GM19023 (cell line): ENCODE results near the gene CAMK1.

Experiments
- ATAC-seq: cut with Tn5 transposase; IDR thresholded peaks from one replicate; pipeline ENCODE4 v1.9.1; 2021; ENCODE audit warnings: mild to moderate bottlenecking, moderate library complexity; ENCODE audit not compliant: unreplicated experiment

The CAMK1 gene

GRCh38 chr3:9793161-9793781 lies 23.5 kb upstream of the CAMK1 start:
- ATAC-seq, result no peak

DNA sequence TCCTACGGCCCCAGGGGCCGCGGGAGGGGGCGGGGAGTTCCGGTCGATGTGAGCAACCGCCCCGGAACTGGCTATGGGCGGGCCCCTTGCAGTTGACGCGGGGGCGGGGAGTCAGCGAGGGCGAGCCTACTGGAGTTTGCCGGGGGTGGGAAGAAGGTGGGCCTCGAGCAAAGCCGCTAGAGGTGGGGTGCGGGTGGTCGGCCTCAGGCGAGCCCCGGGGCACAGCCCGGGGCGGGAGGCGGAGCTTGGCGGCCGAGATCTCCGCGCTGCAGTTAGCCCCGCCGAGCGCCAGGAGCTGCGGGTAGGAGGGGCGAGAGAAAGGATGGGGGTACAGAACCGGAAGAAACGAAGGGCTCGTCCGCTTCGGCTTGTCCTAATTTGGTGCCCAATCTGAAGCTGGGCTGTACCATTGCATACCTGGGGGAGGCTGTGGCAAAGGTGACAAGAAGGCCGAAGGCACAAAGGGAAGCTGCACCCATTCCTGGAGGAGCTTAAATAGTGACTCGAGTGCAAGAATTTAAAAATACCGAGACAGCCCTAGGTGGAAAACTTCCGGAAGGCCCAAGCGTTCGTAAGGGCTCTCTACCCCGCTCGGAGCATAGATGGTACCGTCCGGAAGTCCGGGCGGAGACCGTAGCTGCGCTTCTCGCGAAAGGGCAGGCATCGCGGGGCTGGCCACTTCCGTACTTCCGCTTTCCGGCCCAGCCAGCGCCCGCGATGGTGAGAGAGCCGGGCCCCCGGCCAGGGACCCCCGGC lies 22.8 kb upstream of the CAMK1 start, which contains the start of the genes ARPC4 and TADA3:
Gene ARPC4, plus strand, starts transcription at position 678 of the 756 bp plus-strand sequence. Its CDS starts 40 bp downstream, at position 718.
Gene TADA3, minus strand, starts transcription at position 69 of the 756 bp plus-strand sequence. CDS start 1,007 bp downstream, outside the sequence.
- ATAC-seq, result peak; percentile 82

DNA sequence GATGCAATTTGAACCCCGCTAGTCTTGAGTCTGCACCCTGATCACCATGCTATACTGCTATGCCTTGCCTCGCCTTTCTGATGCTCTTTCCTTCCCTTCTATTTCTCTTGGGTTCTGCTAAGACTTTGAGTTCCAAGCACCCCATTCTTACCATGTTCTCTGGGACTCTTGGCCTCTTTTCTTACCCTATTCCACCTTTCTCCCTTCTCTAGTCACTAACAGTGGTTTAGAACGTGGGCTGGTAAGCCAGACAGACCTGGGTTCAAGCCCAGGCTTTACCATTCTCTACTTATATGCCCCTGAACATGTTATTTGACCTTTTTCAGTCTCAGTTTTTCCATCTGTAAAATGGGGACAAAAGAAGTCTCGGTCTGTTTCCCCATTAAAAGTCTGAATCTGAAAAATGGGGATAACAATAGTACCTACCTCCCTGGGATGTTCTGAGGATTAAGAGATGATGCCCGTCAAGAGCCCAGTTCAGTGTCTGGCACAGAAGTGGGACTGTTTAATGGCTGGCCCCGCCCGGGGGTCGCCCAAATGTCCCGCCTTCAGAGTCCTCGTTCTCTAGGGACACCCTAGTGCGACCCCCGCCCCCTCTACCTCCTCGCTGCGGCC lies 22.1 kb upstream of the CAMK1 start:
- no peak for ATAC-seq

DNA sequence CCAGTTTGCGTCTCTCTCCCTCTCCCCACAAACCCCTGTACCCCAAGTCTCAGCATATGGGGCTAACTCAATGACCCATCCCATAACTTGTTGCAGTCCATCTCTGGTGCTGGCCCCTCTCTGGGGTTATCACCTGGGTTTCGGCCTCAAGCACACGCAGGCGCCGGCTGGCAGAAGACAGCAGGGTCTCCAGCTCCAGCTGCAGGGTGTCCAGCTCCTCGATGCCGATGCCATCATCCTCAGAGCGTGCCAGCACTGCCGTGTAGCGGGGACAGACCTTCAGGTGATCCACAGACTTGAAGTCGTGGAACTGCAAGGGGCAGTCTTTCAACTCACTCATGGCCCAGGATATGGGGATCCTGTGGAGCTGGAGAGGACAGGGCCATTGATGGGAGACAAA lies 21.4 kb upstream of the CAMK1 start:
- ATAC-seq, result no peak

DNA sequence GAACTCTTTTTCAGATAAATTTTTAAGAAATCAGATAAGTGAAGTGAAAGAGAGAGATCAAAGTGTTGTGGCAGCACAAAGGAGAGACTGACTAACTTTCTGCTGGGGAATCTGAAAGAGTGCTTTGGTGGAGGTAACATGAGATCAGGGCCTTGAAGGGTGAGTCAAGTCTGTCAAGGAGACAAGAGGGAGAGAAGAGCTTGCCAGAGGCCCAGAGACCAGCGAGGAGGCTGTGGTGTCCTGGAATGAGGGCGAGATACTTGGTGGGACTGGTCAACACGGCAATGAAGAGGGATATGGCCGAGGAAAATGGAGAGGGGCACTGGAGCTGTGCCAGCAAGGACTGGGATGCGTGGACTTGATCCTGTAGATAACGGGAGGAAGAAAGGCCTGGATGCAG lies 18.0 kb upstream of the CAMK1 start:
- no peak for ATAC-seq

GRCh38 chr3:9786825-9787669 lies 17.3 kb upstream of the CAMK1 start:
- ATAC-seq, result no peak

DNA sequence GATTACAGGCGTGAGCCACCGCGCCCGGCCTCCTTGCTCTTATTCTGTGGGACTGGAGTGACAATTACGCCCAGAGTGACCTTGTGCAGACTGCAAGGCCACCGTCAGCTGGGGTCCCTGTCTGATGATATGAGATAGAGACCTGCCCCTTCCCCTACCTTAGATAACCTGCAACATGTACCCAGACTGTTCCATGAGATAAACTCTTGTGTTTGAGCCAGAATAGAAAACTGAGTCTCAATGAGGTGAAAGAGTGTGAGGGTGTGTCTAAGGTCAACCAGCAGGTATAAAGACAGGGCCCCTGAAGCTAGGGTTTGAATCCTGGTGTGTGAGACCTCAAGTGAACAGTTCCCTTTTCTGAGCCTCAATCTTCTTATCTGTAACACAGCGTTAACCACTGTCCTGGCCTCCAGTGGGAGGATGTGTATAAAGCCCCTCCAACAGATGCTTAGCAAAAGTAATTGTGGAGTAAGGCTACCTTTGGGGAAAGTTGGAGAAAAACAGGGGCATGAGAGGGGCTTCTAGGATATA lies 16.5 kb upstream of the CAMK1 start:
- ATAC-seq, result no peak

- no peak for ATAC-seq
These were observed 15.9 kb upstream of the CAMK1 start for GRCh38 chr3:9785602-9786001.

GRCh38 chr3:9784965-9785364 lies 15.2 kb upstream of the CAMK1 start:
- no peak for ATAC-seq

DNA sequence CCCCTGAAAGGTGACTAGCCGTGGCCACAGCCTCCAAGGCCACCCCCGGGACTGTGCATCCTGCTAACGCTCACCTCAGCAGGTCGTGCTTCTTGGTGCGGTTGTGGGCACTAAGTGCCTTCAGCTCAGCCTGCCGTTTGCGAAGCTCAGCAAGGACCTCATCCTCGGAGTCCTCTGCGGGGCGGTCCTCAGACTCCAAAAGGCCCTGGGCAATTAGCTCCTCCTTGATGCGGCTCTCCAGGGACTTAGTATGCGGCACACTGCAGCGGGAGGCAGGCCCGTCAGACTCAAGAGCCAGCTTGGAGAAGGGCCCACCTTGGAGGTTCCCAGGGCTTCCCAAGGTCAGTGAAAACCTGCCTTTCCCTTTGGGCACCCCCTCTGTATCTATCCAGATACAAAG lies 14.2 kb upstream of the CAMK1 start:
- ATAC-seq, result no peak

- ATAC-seq, result no peak
These were observed 13.0 kb upstream of the CAMK1 start for GRCh38 chr3:9782770-9783169.

DNA sequence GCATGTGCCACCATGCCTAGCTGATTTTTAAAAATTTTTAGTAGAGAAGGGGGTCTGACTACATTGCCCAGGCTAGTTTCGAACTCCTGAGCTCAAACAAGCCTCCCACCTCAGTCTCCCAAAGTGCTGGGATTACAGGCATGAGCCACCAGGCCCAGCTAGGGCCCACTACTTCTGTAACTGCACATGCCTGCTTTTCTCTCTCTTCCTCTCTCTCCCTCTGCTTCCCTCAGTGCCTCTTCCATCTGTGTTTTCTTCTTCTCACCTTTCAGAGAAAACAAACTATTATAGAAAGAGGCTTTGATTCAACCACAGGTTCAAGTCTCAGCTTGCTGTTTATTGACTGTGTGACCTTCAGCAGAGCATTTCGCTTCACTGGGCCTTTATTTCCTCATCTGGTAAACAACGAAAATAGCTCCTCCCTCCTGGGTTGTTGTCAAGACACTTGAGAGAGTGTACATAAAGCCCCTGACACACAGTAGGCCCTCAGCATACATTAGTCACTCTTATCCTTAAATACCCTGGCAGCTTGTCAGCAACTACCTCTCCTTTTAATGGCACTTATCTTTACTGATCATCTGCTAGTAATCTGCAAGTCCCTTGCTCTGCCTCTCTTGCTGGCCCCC lies 12.3 kb upstream of the CAMK1 start:
- ATAC-seq, result no peak

GRCh38 chr3:9781551-9781950 lies 11.8 kb upstream of the CAMK1 start:
- no peak for ATAC-seq

DNA sequence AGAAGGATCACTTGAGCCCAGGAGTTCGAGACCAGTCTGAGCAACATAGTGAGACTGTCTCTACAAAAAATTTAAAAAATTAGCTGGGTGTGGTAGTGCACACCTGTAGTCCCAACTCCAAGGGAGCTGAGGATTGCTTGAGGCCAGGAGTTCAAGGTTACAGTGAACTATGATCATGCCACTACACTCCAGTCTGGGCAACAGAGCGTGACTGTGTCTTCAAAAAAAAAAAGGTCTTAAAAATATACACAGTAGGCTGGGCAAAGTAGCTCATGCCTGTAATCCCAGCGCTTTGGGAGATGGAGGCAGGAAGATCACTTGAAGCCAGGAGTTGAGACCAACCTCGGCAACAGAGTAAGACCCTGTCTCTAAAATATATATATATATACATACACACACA lies 11.2 kb upstream of the CAMK1 start:
- no peak for ATAC-seq

GRCh38 chr3:9780458-9780812 lies 10.7 kb upstream of the CAMK1 start:
- ATAC-seq, result no peak

DNA sequence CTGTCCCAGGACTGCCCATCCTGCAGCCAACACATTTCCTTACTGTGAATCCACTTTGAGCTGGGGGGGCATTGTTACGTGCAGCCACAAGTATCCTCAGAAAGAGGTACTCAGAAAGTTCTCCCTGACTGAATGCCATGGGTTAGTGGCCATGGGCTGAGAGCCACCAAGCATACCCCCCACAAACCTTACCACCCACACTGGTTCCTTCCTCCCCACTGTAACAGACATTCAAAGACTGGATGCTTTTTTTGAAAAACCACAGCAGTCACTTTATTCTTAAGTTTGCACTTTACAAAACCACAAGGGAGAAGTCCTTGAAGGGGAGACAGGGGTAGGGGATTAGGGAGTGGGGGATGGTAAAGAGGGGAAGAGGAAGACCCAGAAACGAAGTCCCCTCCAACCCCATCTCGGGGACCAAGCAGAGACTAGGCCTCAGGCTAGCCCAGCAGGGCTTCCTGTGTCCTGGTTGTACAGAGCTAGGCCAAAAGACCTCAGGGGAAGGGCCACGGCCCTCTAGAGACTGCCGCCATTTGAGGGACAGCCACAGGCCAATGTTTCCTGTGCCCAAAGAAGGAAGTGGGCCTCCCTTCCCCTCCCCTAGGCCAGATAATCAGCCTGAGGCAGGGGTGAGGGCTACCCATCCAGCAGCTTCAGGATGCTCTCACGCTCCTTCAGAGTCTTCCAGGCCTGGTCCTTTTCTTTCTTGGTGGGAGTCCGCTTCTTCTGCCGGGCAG lies 10.1 kb upstream of the CAMK1 start:
- ATAC-seq, result peak; percentile 55

DNA sequence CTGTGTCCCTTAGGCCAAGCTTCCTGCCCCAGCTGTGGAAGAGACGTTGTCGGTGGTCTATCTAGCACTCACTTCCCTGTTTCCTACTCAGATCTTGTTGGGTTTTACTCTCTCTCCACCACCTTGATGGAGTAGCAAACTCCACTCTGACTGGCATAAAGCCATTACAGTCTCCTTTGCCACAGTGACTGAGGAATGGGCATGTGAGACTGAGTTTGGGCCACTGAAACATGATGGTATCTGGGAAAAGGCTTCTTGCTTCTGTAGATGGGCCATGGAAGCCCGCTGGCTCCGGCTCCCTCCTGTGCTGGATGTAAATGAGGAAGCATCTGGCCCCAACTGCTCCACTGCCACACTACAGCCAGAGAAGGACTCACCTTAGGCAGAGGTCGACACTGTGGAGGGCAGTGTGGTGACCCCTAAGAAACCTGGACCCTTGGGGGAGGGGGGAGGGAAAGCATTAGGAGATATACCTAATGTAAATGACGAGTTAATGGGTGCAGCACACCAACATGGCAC lies 9.4 kb upstream of the CAMK1 start:
- no peak for ATAC-seq

DNA sequence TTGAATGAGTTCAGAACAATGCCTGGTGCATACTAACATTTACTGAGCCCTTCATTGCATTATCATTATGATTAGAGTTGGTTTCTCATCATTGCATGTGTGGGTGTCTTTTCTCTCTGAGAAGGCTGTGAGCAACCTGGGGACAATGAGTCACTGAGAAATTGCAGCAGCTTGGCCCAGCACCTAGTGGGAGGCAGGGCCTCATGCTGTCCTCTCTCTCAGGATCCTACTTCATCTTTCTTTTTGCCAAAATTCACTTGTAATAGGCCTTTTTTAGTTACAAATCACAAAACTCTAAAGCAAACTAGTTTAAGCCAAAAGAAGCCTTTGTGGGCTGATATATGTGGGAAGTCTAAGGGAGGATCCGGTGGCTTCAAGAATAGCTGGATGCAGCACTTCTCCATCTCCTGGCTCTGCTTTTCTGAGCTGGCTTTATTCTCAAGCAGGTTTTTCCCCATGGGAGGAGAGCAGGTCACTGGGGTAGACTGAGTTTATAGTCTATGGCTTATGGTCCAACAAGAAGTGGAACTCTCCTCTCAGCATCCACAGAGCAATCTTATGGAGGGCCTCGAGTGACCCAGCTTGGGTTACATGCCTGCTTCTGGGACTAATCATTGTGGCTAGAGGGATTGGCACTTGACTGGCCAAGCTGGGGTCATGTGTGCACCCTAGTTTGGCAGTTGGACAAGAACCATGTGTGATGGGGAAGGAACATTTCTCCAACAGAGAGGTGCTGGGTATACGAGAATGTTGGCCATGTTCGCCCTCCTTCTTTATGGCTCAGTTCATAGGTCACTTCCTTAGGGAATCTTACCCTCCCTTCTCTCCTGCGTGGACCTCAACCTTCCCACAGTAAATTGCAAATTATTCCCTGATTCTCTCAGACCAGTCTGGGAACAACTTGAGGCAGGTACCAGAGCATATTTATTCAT lies 8.7 kb upstream of the CAMK1 start:
- no peak for ATAC-seq

DNA sequence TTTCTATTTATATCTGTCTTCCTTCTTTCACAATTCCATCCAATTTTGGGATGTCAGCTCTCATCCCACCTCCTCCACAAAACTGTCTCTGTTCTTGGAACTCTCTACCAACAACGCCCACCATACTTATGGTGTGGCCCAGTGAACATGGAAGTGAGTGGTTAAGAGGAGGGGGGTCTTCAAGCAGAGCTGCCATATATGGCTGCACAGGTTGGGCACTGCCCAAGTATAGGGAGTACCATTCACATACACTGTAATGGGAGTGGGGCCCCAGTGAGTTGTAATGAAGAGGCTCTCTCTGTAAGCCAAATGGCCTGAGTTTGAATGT lies 7.9 kb upstream of the CAMK1 start:
- no peak for ATAC-seq
